ENCODE data around the gene UBP1.

GRCh38 chr3:33442190-33442589, 2.0 kb upstream of the UBP1 start:
- TF ChIP-seq MAX (IDR thresholded peaks at IDR 0.05) (no peak), TAF1 (IDR thresholded peaks at IDR 0.05; ENCODE audit: low read depth) (no peak), YY1 (IDR thresholded peaks at IDR 0.05; ENCODE audit: low read depth) (no peak), CEBPB (IDR thresholded peaks at IDR 0.05) (no peak), RAD21 (IDR thresholded peaks at IDR 0.05; ENCODE audit: low read depth) (no peak), EP300 (IDR thresholded peaks at IDR 0.05; ENCODE audit: borderline replicate concordance) (no peak), USF1 (IDR thresholded peaks at IDR 0.05) (no peak), TCF12 (IDR thresholded peaks at IDR 0.05; ENCODE audit: low read depth) (no peak)

All from Ishikawa (cell line).